ENCODE results near the gene ARHGEF12. TPM values are rescaled to one million over a fixed set of nuclear protein-coding genes. Genes with fewer than 3 reads are reported as not detected.

ARHGEF12 gene
- total RNA-seq, 1 donor from 2014 or later = 81.7 TPM

- ATAC-seq (ENCODE audit: poor library complexity) = no peak
- no peak for DNase-seq
- intact Hi-C loops (cut with DNase I) = no loop called here
Observed at GRCh38 chr11:120505801-120506425, 169.7 kb downstream of the ARHGEF12 start.

GRCh38 chr11:120509346-120510053 is 173.3 kb downstream of the ARHGEF12 start:
- DNase-seq (no peak), ATAC-seq (ENCODE audit: poor library complexity) (no peak)
- intact Hi-C loops (cut with DNase I) = loop anchor here (2.0 to 10.0 kb wide), 5 partner anchors 173 to 685 kb away; no protein-coding TSS in a partner anchor

GRCh38 chr11:120510406-120511115 is 174.3 kb downstream of the ARHGEF12 start:
- no peak for ATAC-seq (ENCODE audit: poor library complexity)
- intact Hi-C loops (cut with DNase I) = loop anchor here (2.0 to 10.0 kb wide), 5 partner anchors 172 to 684 kb away; no protein-coding TSS in a partner anchor
- no peak for DNase-seq

GRCh38 chr11:120511116-120511819 is 175.1 kb downstream of the ARHGEF12 start, which contains the start of gene GRIK4:
Gene GRIK4, plus strand, starts transcription at chr11:120511748. Its CDS starts 148,571 bp downstream, at chr11:120660319.
- ATAC-seq (ENCODE audit: poor library complexity) (peak; percentile 97), DNase-seq (peak; percentile 88)
- intact Hi-C loops (cut with DNase I) = loop anchor here (2.0 to 10.0 kb wide), 5 partner anchors 172 to 684 kb away; no protein-coding TSS in a partner anchor

- no peak for DNase-seq
- intact Hi-C loops (cut with DNase I) = loop anchor here (2.0 to 10.0 kb wide), 5 partner anchors 171 to 683 kb away; no protein-coding TSS in a partner anchor
- no peak for ATAC-seq (ENCODE audit: poor library complexity)
Observed at GRCh38 chr11:120511820-120512738, 175.9 kb downstream of the ARHGEF12 start.

- DNase-seq (no peak), ATAC-seq (ENCODE audit: poor library complexity) (no peak)
- intact Hi-C loops (cut with DNase I) = loop anchor here (5.0 to 10.0 kb wide), 4 partner anchors 289 to 682 kb away; no protein-coding TSS in a partner anchor
Observed at GRCh38 chr11:120512739-120513435, 176.7 kb downstream of the ARHGEF12 start.

GRCh38 chr11:120513436-120514315 is 177.5 kb downstream of the ARHGEF12 start:
- no peak for DNase-seq
- ATAC-seq (ENCODE audit: poor library complexity) = no peak
- intact Hi-C loops (cut with DNase I) = loop anchor here (5.0 to 10.0 kb wide), 4 partner anchors 289 to 681 kb away; no protein-coding TSS in a partner anchor

- no peak for DNase-seq
- intact Hi-C loops (cut with DNase I) = loop anchor here (5.0 to 10.0 kb wide), 4 partner anchors 288 to 680 kb away; no protein-coding TSS in a partner anchor
- no peak for ATAC-seq (ENCODE audit: poor library complexity)
Observed at GRCh38 chr11:120514541-120515121, 178.4 kb downstream of the ARHGEF12 start.

- ATAC-seq (ENCODE audit: poor library complexity) (no peak), DNase-seq (no peak)
- intact Hi-C loops (cut with DNase I) = loop anchor here (10.0 kb wide), 1 partner anchor 680 kb away; no protein-coding TSS in a partner anchor
Observed at GRCh38 chr11:120515186-120515723, 179.0 kb downstream of the ARHGEF12 start.

GRCh38 chr11:120516461-120517389 is 180.5 kb downstream of the ARHGEF12 start:
- intact Hi-C loops (cut with DNase I) = loop anchor here (10.0 kb wide), 1 partner anchor 678 kb away; no protein-coding TSS in a partner anchor
- no peak for DNase-seq
- ATAC-seq (ENCODE audit: poor library complexity) = peak; percentile 57

- DNase-seq (no peak), ATAC-seq (ENCODE audit: poor library complexity) (peak; percentile 49)
- intact Hi-C loops (cut with DNase I) = loop anchor here (10.0 kb wide), 1 partner anchor 677 kb away; no protein-coding TSS in a partner anchor
Observed at GRCh38 chr11:120517390-120517761, 181.2 kb downstream of the ARHGEF12 start.

- no peak for ATAC-seq (ENCODE audit: poor library complexity)
- intact Hi-C loops (cut with DNase I) = loop anchor here (10.0 kb wide), 1 partner anchor 677 kb away; no protein-coding TSS in a partner anchor
- no peak for DNase-seq
Observed at GRCh38 chr11:120517801-120518291, 181.6 kb downstream of the ARHGEF12 start.

- DNase-seq = no peak
- intact Hi-C loops (cut with DNase I) = loop anchor here (10.0 kb wide), 1 partner anchor 676 kb away; no protein-coding TSS in a partner anchor
Observed at GRCh38 chr11:120518356-120518755, 182.1 kb downstream of the ARHGEF12 start.

GRCh38 chr11:120519474-120519873 is 183.3 kb downstream of the ARHGEF12 start:
- intact Hi-C loops (cut with DNase I) = loop anchor here (10.0 kb wide), 1 partner anchor 675 kb away; no protein-coding TSS in a partner anchor

More at GRCh38 chr11:120518356-120518755, 182.1 kb downstream of the ARHGEF12 start:
- no peak for ATAC-seq (ENCODE audit: poor library complexity)

More at GRCh38 chr11:120519474-120519873, 183.3 kb downstream of the ARHGEF12 start:
- ATAC-seq (ENCODE audit: poor library complexity) (no peak), DNase-seq (no peak)

Measured in Right ventricle myocardium superior (tissue), 1 donor.